ENCODE data around the gene TEN1.

DNA sequence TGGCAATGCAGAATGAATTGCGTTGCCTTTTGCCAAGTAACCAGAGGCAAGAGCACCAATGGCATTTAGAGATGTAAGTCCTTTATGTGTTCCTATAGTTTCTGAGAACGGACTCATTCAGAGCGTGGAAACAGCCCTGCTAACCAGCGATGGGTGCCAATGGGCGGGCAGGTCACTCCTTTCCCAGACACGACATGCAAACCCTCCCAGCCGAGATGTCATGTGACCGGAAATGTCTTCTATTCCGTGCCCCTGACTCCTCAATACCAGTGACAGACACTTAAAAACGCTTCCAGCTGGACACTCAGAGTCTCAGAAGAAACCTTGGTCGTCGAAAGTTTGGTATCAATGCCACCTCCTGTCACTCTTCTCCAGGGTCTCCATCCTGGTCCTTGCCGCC is 41.4 kb upstream of the TEN1 start:
- TF ChIP-seq, protein P1, sequence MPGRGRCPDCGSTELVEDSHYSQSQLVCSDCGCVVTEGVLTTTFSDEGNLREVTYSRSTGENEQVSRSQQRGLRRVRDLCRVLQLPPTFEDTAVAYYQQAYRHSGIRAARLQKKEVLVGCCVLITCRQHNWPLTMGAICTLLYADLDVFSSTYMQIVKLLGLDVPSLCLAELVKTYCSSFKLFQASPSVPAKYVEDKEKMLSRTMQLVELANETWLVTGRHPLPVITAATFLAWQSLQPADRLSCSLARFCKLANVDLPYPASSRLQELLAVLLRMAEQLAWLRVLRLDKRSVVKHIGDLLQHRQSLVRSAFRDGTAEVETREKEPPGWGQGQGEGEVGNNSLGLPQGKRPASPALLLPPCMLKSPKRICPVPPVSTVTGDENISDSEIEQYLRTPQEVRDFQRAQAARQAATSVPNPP (CRISPR knock-in tag; IDR thresholded peaks at IDR 0.05): no peak
- TF ChIP-seq MTF1 (CRISPR knock-in tag; IDR thresholded peaks at IDR 0.05) (no peak), ZNF629 (CRISPR knock-in tag; conservative IDR thresholded peaks at IDR 0.05) (no peak), CHD2 (IDR thresholded peaks at IDR 0.05; ENCODE audit: low read depth, low read length) (no peak)

Data from HepG2 (cell line).